NT2/D1 (cell line): Measurements from ENCODE around the gene EPHB2.

ENCODE experiments used
- DNase-seq: peaks from one replicate; pipeline ENCODE4 v3.0.0-alpha.2; 2011; ENCODE audit warnings: low read depth, low spot score
- H3K27me3 ChIP-seq: 2 replicates; pipeline ENCODE4 v1.6.0; 2011; ENCODE audit warnings: mild to moderate bottlenecking; ENCODE audit not compliant: insufficient read length, insufficient read depth
- H3K36me3 ChIP-seq: 2 replicates; pipeline ENCODE4 v1.6.1; 2011; ENCODE audit warnings: mild to moderate bottlenecking, low read length, mixed read lengths; ENCODE audit not compliant: insufficient read depth, insufficient read length
- H3K4me1 ChIP-seq: 2 replicates; pipeline ENCODE4 v1.5.1; 2011; ENCODE audit not compliant: insufficient read depth, insufficient read length
- H3K4me3 ChIP-seq: 2 replicates; pipeline ENCODE4 v1.5.1; 2011; ENCODE audit warnings: low read depth; ENCODE audit not compliant: insufficient read length
- H3K9ac ChIP-seq: 2 replicates; pipeline ENCODE4 v1.6.0; 2011; ENCODE audit warnings: low read depth; ENCODE audit not compliant: insufficient read length
- H3K9me3 ChIP-seq: 2 replicates; pipeline ENCODE4 v1.5.1; 2011; ENCODE audit warnings: mild to moderate bottlenecking, low read length; ENCODE audit not compliant: insufficient read depth
- SUZ12 ChIP-seq: IDR thresholded peaks from 2 replicates; pipeline ENCODE4 v1.6.1; 2011; ENCODE audit not compliant: insufficient read length, insufficient read depth; ENCODE audit errors: extremely low read depth
- YY1 ChIP-seq: IDR thresholded peaks from 2 replicates; pipeline ENCODE4 v1.6.1; 2011; ENCODE audit not compliant: insufficient read length, insufficient read depth
- ZNF274 ChIP-seq: IDR thresholded peaks from 2 replicates; pipeline ENCODE4 v1.6.1; 2011; ENCODE audit warnings: mild to moderate bottlenecking, low read depth, low read length

EPHB2 gene

GRCh38 chr1:22854688-22855565, 144.3 kb downstream of the EPHB2 start:
- H3K27me3 ChIP-seq, result no peaks in the 10 kb centered on the region

GRCh38 chr1:22855668-22856606, 145.3 kb downstream of the EPHB2 start:
- H3K36me3 ChIP-seq, result no peaks in the 10 kb centered on the region
- H3K4me3 ChIP-seq, result no peak overlapping the region
- no peak overlapping the region for H3K9ac ChIP-seq
- peaks cover 4% of the 10 kb centered on the region for H3K4me1 ChIP-seq
- no peaks in the 10 kb centered on the region for H3K9me3 ChIP-seq
- TF ChIP-seq ZNF274, result no peak
- TF ChIP-seq SUZ12, result no peak
- TF ChIP-seq YY1, result no peak
- H3K27me3 ChIP-seq, result no peaks in the 10 kb centered on the region
- DNase-seq, result no peak

More at GRCh38 chr1:22854688-22855565, 144.3 kb downstream of the EPHB2 start:
- no peak for TF ChIP-seq ZNF274
- TF ChIP-seq SUZ12, result no peak
- TF ChIP-seq YY1, result no peak
- no peaks in the 10 kb centered on the region for H3K36me3 ChIP-seq
- H3K4me1 ChIP-seq, result peaks cover 4% of the 10 kb centered on the region
- H3K9ac ChIP-seq, result no peak overlapping the region
- no peaks in the 10 kb centered on the region for H3K9me3 ChIP-seq
- no peak for DNase-seq
- no peak overlapping the region for H3K4me3 ChIP-seq

- H3K27me3 ChIP-seq, result no peaks in the 10 kb centered on the region
- TF ChIP-seq ZNF274 (no peak), YY1 (no peak), SUZ12 (no peak)
These were observed 147.0 kb downstream of the EPHB2 start for GRCh38 chr1:22857661-22858060.

DNA sequence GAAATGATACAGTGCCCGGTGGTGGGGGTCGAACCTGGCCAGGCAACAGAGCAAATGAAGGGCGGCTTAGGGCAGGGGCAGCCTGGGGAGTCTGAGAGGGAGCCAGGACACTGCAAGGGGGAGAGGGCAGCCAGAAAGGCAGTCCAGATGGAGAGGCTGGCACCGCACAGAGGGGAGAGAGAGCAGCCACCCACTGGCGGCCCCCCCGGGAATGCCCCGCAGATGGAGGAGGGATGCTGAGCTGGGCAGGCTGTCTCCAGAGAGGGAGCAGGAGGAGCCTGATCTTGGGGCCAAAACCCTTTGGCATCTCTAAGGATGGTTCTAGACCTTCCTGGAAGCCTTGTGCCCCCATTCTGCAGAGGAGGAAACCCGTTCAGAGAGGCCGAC, 149.8 kb downstream of the EPHB2 start:
- no peak for TF ChIP-seq YY1
- TF ChIP-seq ZNF274, result no peak
- no peak for TF ChIP-seq SUZ12
- H3K36me3 ChIP-seq, result peaks cover 2% of the 10 kb centered on the region
- H3K4me3 ChIP-seq, result no peak overlapping the region
- H3K27me3 ChIP-seq, result no peaks in the 10 kb centered on the region
- no peak for DNase-seq
- H3K9me3 ChIP-seq, result no peaks in the 10 kb centered on the region
- H3K4me1 ChIP-seq, result no peaks in the 10 kb centered on the region
- H3K9ac ChIP-seq, result no peak overlapping the region

More at GRCh38 chr1:22857661-22858060, 147.0 kb downstream of the EPHB2 start:
- H3K4me1 ChIP-seq, result peaks cover 4% of the 10 kb centered on the region
- DNase-seq, result no peak
- H3K9ac ChIP-seq, result no peak overlapping the region
- H3K4me3 ChIP-seq, result no peak overlapping the region
- H3K9me3 ChIP-seq, result no peaks in the 10 kb centered on the region
- H3K36me3 ChIP-seq, result no peaks in the 10 kb centered on the region

DNA sequence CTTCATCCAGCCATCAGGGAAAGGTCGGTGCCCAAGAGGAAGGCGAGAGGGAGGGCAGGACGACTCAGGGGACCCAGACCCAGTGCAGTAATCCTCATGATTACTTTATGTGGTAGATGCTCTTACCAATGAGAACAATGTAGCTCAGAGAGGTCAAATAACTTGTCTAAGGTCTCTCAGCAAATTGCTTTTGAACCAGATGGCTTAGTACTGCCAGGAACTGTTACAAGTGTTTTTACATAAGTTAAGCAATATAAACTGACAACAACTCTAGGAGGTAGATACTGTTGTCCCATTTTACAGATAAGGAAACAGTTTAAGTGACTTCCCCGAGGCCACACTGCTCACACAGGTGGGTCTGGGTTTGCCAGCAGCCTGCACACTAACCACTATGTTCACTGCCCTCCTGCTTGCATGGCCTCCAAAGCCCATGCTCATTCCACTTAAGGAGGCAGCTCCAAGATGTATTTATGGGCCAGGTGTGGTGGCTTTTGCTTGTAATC, 150.3 kb downstream of the EPHB2 start:
- no peak overlapping the region for H3K9ac ChIP-seq
- no peaks in the 10 kb centered on the region for H3K4me1 ChIP-seq
- TF ChIP-seq YY1, result no peak
- TF ChIP-seq ZNF274, result no peak
- no peak for TF ChIP-seq SUZ12
- H3K9me3 ChIP-seq, result no peaks in the 10 kb centered on the region
- H3K27me3 ChIP-seq, result no peaks in the 10 kb centered on the region
- H3K36me3 ChIP-seq, result peaks cover 2% of the 10 kb centered on the region
- H3K4me3 ChIP-seq, result no peak overlapping the region
- no peak for DNase-seq

DNA sequence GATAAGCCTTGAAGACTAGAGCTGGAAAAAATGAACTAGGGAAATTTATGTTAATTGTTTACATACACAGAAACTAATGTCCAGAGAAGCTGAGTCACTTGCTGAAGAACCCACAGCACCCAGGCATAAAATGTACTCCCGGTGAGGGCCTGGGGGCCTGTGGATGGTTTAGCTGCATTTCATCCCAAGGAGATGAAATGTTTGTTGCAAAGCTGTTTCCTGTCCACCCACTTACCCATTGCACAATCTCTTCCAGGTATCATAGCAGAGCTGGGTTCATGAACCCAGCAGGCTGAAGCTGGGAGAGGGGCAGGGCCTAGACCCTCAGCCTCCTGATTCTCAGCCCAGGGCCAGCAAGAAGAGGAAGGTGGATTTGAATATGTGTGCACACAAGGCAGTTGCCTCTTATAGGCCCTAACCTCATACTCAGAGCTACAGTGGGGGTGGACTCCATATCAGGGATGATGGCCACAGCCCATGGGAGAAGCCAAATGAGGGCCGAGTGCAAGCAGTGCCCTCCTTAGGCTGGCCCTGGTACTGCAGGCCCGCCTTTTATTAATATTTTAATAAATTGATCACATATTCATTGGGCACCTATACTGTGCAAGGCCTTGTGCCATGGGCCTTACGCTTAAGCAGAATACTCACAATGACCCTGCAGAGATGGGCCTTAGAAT, 151.3 kb downstream of the EPHB2 start:
- no peaks in the 10 kb centered on the region for H3K4me1 ChIP-seq
- H3K9ac ChIP-seq, result no peak overlapping the region
- H3K36me3 ChIP-seq, result peaks cover 2% of the 10 kb centered on the region
- TF ChIP-seq SUZ12, result no peak
- TF ChIP-seq ZNF274, result no peak
- TF ChIP-seq YY1, result no peak
- H3K27me3 ChIP-seq, result no peaks in the 10 kb centered on the region
- DNase-seq, result no peak
- no peaks in the 10 kb centered on the region for H3K9me3 ChIP-seq
- no peak overlapping the region for H3K4me3 ChIP-seq
